LNCaP clone FGC (cell line): ENCODE data around the gene MBOAT7.

ENCODE experiments used
- DNase-seq: peaks from one replicate; pipeline ENCODE4 v3.0.0-alpha.2; 2011; ENCODE audit warnings: low read depth
- H3K4me3 ChIP-seq: 2 replicates; pipeline ENCODE4 v1.5.1; 2011; ENCODE audit warnings: mild to moderate bottlenecking, low read depth, low read length, control low read depth
- CTCF ChIP-seq: IDR thresholded peaks from 2 replicates; pipeline ENCODE4 v1.5.1; 2012; ENCODE audit warnings: mild to moderate bottlenecking; ENCODE audit not compliant: control insufficient read depth, insufficient read depth; ENCODE audit errors: extremely low read depth

MBOAT7 gene

GRCh38 chr19:54123682-54124081 is 65.7 kb downstream of the MBOAT7 start:
- H3K4me3 ChIP-seq: no peak overlapping the region
- no peak for TF ChIP-seq CTCF
- DNase-seq: no peak
